ENCODE measurements around the gene UPK1A. TPM values are rescaled to one million over a fixed set of nuclear protein-coding genes. Genes with fewer than 3 reads are reported as not detected.
"Not testable (repeated sequence)": the region's sequence is repeated elsewhere in the genome, so short reads cannot be mapped to it uniquely, and the experiment has no call there.

The UPK1A gene
- total RNA-seq, 1 experiment from 2014 or later, result not detected

DNA sequence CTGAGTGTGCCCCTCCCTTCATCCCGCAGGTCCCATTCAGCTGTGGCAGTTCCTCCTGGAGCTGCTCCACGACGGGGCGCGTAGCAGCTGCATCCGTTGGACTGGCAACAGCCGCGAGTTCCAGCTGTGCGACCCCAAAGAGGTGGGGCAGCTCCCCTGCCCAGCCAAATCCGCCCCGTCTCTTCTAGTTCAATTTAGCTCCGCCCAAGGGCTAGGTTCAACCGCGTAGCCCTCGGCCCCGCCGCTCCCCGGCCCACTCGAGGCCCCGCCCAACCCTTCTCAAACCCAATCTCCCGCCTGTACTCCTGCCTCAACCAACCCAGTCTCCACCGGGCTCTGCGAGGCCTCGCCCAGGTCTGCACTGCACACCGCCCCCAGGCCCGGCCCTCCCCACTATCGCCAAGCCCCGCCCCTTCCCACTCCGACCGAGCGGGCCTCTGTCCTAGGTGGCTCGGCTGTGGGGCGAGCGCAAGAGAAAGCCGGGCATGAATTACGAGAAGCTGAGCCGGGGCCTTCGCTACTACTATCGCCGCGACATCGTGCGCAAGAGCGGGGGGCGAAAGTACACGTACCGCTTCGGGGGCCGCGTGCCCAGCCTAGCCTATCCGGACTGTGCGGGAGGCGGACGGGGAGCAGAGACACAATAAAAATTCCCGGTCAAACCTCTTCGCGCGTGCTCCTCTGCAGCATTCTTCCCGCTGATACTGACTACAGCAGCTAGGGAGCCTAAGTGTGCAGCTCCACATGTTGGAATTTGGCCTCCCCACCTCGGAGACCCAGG, 21.9 kb upstream of the UPK1A start:
- peak; percentile 83 for DNase-seq (ENCODE audit: low read depth)

DNA sequence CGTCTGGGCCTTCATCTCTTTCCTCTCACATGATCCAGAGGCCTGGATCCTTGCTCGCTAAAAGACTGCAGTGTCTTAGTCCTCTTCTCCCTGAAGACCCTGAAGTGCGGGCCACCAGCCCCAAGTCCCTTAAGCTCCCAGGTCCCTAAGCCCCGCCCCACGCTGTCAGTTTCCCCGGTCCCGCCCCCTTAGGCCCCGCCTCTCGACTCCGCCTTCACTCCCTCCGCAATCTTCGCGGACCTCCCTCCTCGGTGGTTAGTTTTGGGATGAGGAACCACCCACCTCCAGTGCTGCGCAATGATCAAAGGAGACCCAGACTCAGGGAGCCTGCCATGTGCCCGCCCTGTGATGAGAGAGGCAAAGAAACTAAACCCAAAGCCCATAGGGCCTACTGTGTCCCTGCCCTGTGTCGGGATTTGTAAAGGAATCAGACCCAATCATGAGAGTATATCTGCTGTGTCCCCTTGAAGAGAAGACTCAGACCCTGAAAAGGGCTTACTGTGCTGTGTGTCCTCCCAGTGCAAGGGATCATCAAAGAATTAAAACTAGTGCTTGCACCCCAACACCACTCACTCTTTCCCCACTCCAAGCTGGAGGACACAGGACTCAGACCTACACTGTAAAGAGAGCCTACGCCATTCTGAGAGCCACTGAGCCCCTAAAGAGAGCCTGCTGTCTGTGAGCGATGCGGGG, 21.2 kb upstream of the UPK1A start:
- DNase-seq (ENCODE audit: low read depth), result no peak

DNA sequence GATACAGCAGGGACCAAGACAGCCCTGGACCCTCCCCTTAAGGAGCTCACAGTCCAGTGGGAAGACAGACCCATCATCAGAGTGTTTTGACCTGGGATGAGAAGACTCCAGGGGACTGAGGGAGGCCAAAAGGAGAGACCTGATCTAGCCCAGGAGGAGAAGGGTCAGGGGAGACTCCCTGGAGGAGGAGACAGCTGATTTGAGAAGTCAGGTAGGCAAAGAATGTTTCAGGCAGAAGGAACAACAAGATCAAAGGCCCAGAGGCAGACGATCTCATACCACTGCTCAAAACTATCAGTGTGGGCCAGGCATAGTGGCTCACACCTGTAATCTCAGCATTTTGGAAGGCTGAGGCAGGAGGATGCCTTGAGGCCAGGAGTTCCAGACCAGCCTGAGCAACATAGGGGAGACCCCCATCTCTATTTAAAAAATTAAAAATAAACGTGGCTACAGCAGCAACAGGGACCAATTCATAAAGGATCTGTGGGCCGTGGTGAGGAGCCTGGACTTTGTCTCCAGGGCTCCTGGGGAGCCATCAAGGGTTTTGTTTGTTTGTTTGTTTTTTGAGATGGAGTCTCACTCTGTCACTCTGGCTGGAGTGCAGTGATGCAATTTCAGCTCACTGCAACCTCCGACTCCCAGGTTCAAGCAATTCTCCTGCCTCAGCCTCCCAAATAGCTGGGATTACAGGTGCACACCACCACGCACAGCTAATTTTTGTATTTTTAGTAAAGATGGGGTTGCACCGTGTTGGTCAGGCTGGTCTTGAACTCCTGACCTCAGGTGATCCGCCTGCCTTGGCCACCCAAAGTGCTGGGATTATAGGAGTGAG, 20.4 kb upstream of the UPK1A start:
- no peak for DNase-seq (ENCODE audit: low read depth)

DNA sequence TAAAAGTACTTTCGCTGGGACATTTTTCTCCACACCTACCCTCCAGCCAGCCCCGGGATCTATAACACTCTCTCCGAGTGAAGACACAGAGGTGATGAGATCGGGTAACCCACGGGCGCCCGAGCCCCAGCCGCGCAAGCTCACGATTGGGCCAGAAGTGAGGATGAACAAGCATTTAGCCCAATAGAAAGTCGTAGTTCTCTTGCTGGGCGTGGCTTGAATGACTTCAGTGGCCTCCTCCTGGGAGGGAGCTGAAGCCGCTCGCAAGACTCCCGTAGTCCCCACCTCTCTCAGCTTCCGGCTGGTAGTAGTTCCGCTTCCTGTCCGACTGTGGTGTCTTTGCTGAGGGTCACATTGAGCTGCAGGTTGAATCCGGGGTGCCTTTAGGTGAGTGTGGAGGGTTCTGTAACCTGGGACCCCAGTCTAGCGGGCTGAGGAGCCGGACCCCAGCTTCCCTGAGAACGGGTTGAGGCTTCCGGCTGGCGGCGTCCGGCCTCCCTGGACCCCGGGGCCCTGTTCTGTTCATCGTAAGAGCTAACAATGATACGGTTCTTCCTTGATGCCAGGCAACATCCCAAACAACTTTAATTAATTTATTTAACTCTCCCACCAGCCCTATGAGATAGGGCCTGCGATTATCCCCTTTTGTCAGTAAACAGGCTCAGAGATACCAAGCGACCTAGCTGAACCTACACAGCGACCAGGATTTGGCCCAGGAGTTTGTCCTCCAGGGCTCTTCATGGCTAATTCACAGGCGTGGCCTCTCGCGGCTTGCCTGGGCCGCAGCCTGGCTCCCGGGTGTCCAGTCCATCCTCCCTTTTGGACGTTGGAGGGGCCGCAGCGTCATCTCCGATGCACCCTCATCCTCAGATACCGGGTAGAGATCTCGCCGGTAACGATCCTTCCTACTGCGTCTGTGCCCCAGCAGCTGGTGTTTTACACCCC, 18.0 kb upstream of the UPK1A start, which contains the start of gene COX6B1:
Gene COX6B1 (plus strand): TSS at position 307 of the 945 bp plus-strand sequence. CDS start 2,921 bp downstream, outside the sequence.
- peak; percentile 97 for DNase-seq (ENCODE audit: low read depth)

DNA sequence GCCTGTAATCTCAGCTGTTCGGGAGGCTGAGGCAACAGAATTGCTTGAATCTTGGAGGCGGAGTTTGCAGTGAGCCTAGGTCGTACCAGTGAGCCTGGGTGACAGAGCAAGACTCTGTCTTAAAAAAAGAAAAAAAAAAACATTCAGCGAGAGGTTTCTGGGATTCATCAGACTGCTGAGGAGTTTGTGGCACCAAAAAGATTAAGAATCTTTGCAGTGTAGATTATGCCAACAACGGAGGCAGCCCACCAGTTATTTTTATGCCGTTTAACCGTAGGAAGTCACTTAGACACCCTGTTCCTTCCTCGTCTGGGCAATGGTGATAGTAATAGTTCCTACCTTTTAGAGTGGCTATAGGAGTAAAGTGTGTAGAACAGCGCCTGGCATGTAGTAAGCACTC, 15.7 kb upstream of the UPK1A start:
- DNase-seq (ENCODE audit: low read depth), result no peak

DNA sequence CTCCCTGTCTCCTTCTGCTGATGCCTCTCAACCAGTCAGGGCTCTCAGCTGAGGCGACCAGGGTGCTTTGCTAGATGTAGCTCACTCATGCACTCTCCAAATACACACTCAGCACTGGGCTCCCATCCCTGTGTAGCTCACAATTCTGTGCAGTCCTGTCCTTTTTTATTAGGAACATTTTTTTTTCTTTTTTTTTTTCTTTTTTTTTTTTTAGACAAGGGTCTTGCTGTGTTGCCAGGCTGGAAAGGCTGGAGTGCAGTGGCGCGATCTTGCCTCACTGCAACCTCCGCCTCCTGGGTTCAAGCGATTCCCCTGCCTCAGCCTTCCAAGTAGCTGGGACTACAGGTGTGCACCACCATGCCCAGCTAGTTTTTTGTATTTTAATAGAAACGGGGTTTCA, 11.5 kb upstream of the UPK1A start:
- not testable (repeated sequence) for DNase-seq (ENCODE audit: low read depth)

DNA sequence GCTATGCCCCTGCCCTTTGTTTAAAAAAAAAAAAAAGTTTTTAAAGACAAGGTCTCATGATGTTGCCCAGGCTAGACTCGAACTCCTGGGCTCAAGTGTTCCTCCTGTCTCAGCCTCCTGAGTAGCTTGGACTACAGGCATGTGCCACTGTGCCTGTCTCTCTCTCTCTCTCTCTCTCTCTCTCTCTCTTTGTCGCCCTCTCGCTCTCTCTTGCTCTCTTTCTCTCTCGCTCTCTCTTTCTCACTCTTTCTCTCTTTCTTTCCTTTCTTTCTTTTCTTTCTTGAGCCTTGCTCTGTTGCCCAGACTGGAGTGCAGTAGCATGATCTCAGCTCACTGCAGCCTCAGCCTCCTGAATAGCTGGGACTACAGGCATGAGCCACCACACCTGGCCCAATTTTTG, 10.7 kb upstream of the UPK1A start:
- no peak for DNase-seq (ENCODE audit: low read depth)

DNA sequence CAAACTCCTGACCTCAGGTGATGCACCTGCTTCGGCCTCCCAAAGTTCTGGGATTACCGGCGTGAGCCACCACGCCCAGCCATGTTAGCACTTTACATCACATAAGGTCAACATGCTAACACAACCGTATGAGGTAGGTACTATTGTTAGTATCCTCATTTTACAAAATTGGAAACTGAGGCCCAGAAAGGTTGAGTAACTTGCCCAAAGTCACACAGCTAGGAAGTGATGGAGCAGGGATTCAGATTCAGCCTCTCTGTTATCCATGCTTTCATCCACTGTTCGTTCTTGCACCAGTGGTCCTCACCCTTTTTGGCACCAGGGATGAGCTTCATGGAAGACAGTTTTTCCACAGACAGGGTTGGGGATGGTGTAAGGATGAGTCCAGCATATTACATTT, 9.6 kb upstream of the UPK1A start:
- no peak for DNase-seq (ENCODE audit: low read depth)

DNA sequence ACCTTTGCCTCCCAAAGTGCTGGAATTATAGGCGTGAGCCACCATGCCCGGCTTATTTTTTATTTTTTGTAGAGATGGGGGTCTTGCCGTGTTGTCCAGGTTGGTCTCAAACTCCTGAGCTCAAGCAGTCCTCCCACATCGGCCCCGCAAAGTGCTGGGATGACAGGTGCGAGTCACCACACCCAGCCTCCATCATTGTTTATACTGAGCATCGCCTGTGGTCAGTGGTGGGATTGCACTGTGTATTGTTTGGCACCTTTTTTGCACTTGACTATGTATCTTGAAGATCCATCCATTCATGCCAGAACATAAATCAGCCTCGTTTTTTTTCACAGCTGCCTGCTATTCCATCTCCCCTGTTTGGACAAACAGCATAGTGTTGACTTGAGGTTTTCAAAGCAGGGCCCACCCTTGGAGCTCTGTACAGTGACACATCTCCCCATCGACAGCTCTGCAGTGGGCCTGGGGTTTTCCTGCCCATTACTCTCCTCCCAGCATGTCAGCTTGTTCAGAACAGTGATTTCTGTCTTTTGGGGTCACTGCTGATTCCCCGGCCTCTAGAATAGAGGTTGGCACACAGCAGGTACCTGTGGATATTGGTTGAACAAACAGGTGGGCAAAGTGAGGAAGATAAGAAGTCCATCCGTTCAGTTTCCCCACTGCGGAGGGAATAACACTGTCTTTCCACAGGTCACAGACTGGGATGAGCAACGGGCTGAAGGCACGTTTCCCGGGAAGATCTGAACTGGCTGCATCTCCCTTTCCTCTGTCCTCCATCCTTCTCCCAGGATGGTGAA, 8.2 kb upstream of the UPK1A start:
- peak; percentile 62 for DNase-seq (ENCODE audit: low read depth)

DNA sequence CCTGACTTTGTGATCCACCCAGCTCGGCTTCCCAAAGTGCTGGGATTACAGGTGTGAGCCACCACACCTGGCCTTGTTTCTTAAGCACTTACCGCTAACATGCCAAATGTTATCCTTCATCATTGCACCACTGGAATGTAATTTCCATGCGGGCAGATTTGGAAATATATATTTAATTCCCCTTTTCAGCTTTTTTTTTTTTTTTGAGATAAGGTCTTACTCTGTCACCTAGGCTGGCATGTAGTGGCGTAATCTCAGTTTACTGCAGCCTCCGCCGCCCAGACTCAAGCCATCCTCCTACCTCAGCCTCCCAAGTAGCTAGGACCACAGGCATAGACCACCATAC, 4.3 kb upstream of the UPK1A start:
- DNase-seq (ENCODE audit: low read depth), result no peak

DNA sequence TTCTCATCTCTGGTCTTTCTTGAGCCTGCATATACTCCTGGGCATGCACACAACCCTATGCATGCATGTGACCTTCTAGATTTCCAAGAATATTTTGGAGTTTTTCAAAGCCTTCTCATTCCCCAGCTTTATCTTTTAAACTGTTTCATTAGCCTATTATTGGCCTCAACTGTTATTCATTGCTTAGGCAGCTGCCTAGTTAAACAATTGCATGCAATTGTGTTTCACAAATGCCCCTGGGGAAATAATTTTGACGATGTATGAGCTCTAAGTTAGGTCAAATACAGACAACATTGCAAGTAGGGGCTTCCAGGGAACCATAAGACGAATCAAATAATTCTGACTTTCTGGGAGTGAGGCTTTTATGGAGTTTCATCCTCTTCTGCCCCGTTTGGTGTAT, 2.3 kb upstream of the UPK1A start:
- no peak for DNase-seq (ENCODE audit: low read depth)

DNA sequence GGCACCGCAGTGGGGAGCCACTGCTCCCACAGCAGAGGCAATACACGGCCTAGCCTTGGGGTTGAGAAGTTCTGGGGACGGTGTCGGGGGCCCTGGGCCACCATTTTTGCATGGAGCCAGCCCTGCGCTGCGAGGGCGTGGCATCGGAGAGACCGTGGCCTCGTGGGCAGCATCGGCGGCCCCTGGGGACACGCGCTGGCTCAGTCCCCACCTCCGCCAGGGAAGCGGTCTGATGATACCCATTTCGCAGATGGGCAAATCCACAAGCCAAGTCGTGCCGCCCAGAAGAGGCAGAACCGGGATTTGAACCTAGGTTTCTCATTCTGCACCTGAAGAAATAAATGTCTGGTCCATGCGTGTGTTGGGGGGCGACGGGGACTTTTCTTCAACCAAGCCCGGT, 1.2 kb upstream of the UPK1A start:
- DNase-seq (ENCODE audit: low read depth), result no peak

DNA sequence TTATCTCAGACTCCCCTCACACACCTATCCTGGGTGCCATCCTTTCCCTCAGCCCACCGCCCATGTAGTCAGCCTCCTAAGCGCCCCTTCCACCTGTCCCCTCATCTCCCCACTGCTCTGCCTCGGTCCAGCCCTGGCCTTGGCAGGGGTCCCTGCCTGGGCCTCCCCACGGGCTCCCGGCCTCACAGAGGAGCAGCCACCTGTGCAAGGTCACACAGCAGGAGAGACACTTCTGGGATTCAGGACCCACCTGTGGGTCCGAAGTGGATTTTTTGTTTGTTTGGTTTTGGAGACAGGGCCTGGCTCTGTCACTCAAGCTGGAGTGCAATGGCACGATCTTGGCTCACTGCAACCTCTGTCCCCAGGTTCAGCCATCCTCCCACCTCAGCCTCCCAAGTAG, 713 bp upstream of the UPK1A start:
- DNase-seq (ENCODE audit: low read depth), result no peak

DNA sequence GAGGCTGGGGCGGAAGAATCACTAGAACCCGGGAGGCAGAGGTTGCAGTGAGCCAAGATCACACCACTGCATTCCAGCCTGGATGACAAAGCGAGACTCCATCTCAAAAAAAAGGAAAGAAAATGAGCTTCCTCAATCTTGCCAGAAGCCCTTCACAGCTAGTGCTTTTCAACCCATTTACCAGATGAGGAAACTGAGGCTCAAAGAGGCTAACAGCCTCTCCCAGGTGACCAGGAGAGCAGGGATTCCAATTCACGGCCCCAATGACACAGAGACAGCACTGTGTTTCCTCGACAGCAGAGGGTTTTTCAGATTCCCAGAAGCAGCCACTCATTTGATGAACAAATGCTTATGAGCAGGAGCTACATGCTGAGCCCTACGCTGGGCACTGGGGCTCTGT, 3.2 kb downstream of the UPK1A start:
- no peak for DNase-seq (ENCODE audit: low read depth)

DNA sequence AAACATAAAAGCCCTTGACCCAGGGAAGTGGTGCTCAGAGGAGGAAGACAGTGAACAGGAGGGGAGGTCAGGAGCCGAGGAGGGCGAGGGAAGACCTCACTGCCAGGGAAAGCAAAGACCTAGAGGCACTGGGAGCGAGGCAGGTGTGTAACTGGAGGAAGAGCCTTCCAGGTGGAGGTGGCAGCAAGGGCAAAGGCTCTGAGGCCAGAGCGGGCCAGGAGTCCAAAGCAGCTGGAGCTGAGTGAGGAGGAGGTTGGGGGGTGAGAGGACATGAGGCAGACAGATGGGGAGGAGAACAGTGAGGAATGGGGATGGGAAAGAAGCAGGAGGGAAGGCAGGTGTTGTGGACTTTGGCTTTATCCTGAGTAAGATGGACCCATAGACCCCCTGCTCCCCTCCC, 3.7 kb downstream of the UPK1A start:
- DNase-seq (ENCODE audit: low read depth), result no peak

DNA sequence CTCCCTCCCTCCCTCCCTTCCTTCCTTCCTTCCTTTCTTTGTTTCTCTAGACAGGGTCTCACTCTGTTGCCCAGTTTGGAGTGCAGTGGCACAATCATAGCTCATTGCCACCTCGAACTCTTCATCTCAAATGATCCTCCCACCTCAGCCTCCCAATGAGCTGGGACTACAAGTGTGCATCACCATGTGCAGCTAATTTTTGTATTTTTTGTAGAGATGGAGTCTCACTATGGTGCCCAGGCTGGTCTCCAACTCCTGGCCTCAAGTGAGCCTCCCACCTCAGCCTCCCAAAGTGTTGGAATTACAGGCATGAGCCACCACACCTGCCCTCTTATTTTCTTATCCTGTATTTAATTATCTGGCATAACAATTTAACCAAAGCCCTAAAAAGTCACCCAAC, 4.4 kb downstream of the UPK1A start:
- DNase-seq (ENCODE audit: low read depth), result no peak

DNA sequence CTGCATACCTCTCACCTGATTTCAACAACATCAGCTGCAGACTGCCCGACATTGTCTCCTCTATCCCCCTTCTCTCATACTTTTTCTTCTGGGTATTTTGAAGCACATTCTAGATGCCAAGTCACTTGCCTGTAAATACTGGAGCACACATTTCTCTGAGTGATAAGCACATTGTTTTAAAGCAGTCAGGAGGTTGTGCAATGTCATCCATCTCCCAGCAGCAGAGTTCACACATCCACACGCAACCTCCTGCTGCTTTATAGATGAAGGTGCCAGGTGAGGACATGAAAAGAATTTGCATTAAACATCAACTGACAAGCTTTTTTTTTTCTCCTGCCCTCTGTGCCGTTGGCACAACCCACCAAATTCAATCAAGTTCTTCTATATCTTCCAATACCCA, 5.5 kb downstream of the UPK1A start:
- no peak for DNase-seq (ENCODE audit: low read depth)

DNA sequence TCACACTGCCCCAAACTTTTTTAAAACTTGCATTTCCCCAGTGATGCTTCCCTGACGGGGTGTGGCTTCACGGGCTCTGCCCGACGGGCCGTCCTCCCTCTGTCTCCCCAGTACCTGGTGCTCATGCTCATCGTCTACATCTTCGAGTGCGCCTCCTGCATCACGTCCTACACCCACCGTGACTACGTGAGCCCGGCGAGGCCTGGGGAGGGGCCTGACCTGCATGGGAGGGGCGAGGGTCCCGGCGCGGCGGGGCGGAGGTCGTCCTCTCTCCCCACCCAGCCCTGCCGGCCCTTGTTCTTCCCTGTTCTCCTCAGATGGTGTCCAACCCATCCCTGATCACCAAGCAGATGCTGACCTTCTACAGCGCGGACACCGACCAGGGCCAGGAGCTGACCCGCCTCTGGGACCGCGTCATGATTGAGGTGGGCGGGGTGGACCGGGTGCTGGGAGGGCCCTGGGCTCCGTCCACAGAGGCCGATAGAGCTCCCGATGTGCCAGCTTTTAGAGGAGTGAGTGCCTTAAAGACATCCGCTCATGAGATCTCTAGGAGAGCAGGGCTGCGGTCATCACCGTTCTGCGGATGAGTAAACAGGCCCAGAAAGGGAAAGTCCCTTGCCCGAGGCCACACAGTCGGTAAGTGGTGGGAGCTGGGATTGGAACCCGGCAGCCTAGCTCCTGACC, 6.9 kb downstream of the UPK1A start:
- DNase-seq (ENCODE audit: low read depth), result peak; percentile 56

DNA sequence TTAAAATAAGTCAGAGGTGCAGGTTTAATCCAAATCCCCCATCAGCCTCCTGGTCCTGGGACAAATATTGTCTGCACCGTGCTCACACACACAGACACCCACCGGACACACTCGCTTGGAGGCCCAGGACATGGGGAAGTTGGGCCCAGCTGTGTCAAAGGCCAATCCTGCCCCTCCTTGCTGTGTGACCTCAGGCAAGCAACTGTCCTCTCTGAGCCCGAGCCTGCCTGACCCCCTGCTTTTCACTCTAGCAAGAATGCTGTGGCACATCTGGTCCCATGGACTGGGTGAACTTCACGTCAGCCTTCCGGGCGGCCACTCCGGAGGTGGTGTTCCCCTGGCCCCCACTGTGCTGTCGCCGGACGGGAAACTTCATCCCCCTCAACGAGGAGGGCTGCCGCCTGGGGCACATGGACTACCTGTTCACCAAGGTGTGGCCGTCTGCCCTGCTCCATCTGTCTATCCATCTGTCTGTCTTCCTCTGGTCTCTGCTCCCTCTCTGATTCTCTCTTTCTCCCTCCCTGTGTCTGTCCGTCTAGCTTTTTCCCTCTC, 9.3 kb downstream of the UPK1A start:
- no peak for DNase-seq (ENCODE audit: low read depth)

Measured in HT1080 (cell line).